SK-N-SH (cell line): Measurements from ENCODE around the gene NOP9. TPM values are rescaled to one million over a fixed set of nuclear protein-coding genes. Genes with fewer than 3 reads are reported as not detected.

Experiments used
- CTCF ChIA-PET: fragments of 300-600, 350-600 bp; formaldehyde crosslinking; extraction: SDS; loops from one replicate; lab custom pipeline; 2021; lab: Yijun Ruan, JAX
- POLR2A ChIA-PET: fragments of 350-600 bp; sonication (Branson Sonifier 250); formaldehyde crosslinking; extraction: SDS; loops from one replicate; lab custom pipeline; 2020; ENCODE audit warnings: antibody characterized with exemption, inconsistent platforms; lab: Yijun Ruan, JAX
- DNase-seq: peaks from one replicate; pipeline ENCODE4 v3.0.0; 2012
- H2AFZ ChIP-seq: fragments of 200-600 bp; sonication (generic); 2 replicates; pipeline ENCODE4 v1.8.1; 2016; ENCODE audit warnings: antibody characterized with exemption, mild to moderate bottlenecking, low read depth
- H3F3A ChIP-seq: fragments of 200-600 bp; sonication (generic); replicated peaks from 2 replicates; pipeline ENCODE3; 2016; ENCODE audit warnings: antibody characterized with exemption, mild to moderate bottlenecking; ENCODE audit not compliant: insufficient read depth
- H3K27ac ChIP-seq, 2 experiments: fragments of 200-500 bp in 1 of 2; fragments of 200-600 bp in 1 of 2; sonication (Bioruptor generic) in 1 of 2; sonication (generic), shearing (Covaris generic) in 1 of 2; 2 replicates each; pipeline versions ENCODE4 v1.5.1 to v1.6.1; 2014 to 2016; ENCODE audit warnings: low read depth in 2 of 2, inconsistent platforms in 1 of 2, low read length in 1 of 2, mild to moderate bottlenecking in 1 of 2, mixed read lengths in 1 of 2
- H3K27me3 ChIP-seq: fragments of 200-600 bp; sonication (generic), shearing (Covaris generic); 2 replicates; pipeline ENCODE4 v1.6.1; 2016; ENCODE audit warnings: mixed run types; ENCODE audit not compliant: insufficient read depth
- H3K36me3 ChIP-seq, 2 experiments: fragments of 200-500 bp in 1 of 2; fragments of 200-600 bp in 1 of 2; sonication (Bioruptor generic) in 1 of 2; sonication (generic) in 1 of 2; replicated peaks in 1 of 2; 2 replicates each; pipeline versions ENCODE3 to v1.5.1; 2014 to 2016; ENCODE audit warnings: low read length in 1 of 2, mild to moderate bottlenecking in 1 of 2; ENCODE audit not compliant: insufficient read depth in 2 of 2, control insufficient read depth in 1 of 2
- H3K4me1 ChIP-seq, 2 experiments: fragments of 200-500 bp in 1 of 2; fragments of 200-600 bp in 1 of 2; sonication (Bioruptor generic) in 1 of 2; sonication (generic), shearing (Covaris generic) in 1 of 2; 2 replicates each; pipeline versions ENCODE4 v1.5.1 to v1.6.1; 2014 to 2016; ENCODE audit warnings: low read depth in 1 of 2, low read length in 1 of 2, mixed run types in 1 of 2; ENCODE audit not compliant: insufficient read depth in 2 of 2, control insufficient read depth in 1 of 2
- H3K4me2 ChIP-seq: fragments of 200-600 bp; sonication (generic), shearing (Covaris generic); 2 replicates; pipeline ENCODE4 v1.6.1; 2017; ENCODE audit warnings: mixed run types
- H3K4me3 ChIP-seq, 2 experiments: fragments of 200-500 bp in 1 of 2; fragments of 200-600 bp in 1 of 2; sonication (Bioruptor generic) in 1 of 2; sonication (generic), shearing (Covaris generic) in 1 of 2; 2 replicates each; pipeline versions ENCODE4 v1.5.1 to v1.8.1; 2014 to 2016; ENCODE audit warnings: low read depth in 2 of 2, inconsistent platforms in 1 of 2, low read length in 1 of 2, mild to moderate bottlenecking in 1 of 2, mixed read lengths in 1 of 2, moderate library complexity in 1 of 2
- H3K79me2 ChIP-seq: fragments of 200-600 bp; sonication (generic); 2 replicates; pipeline ENCODE4 v1.8.1; 2017; ENCODE audit warnings: mild to moderate bottlenecking; ENCODE audit not compliant: insufficient read depth
- H3K9ac ChIP-seq: fragments of 200-600 bp; sonication (generic); 2 replicates; pipeline ENCODE4 v1.6.1; 2017; ENCODE audit warnings: mixed run types
- H3K9me2 ChIP-seq: fragments of 200-600 bp; sonication (generic); 2 replicates; pipeline ENCODE4 v1.6.1; 2017; ENCODE audit warnings: mixed run types
- H3K9me3 ChIP-seq: fragments of 200-600 bp; sonication (generic); 2 replicates; pipeline ENCODE4 v1.6.1; 2017; ENCODE audit warnings: mixed run types, mild to moderate bottlenecking, moderate library complexity
- H4K20me1 ChIP-seq: fragments of 200-600 bp; sonication (generic); 2 replicates; pipeline ENCODE4 v1.6.1; 2017; ENCODE audit warnings: mild to moderate bottlenecking, mixed run types; ENCODE audit not compliant: insufficient read depth
- EP300 ChIP-seq, 2 experiments: IDR thresholded peaks; 2 replicates each; pipeline versions ENCODE4 v1.4.0 to v1.6.1; 2012; ENCODE audit warnings: borderline replicate concordance in 1 of 2, low read depth in 1 of 2, low read length in 1 of 2
- EZH2phosphoT487 ChIP-seq: fragments of 200-600 bp; sonication (generic); IDR thresholded peaks from 2 replicates; pipeline ENCODE4 v1.6.1; 2017; ENCODE audit warnings: low read depth, mixed run types, mild to moderate bottlenecking, antibody characterized with exemption, moderate library complexity, borderline replicate concordance
- GABPA ChIP-seq: IDR thresholded peaks from 2 replicates; pipeline ENCODE4 v1.4.0; 2012; ENCODE audit warnings: low read depth, mild to moderate bottlenecking
- MEF2A ChIP-seq: IDR thresholded peaks from 2 replicates; pipeline ENCODE4 v1.4.0; 2012; ENCODE audit warnings: low read depth, borderline replicate concordance
- SIN3A ChIP-seq: IDR thresholded peaks from 2 replicates; pipeline ENCODE4 v1.6.1; 2012; ENCODE audit warnings: low read depth, mild to moderate bottlenecking, low read length, moderate library complexity, borderline replicate concordance
- SMC3 ChIP-seq: IDR thresholded peaks from 2 replicates; pipeline ENCODE4 v1.6.1; 2012; ENCODE audit warnings: low read depth, low read length, improper control_type of control experiment
- TAF1 ChIP-seq: IDR thresholded peaks from 2 replicates; pipeline ENCODE4 v1.6.1; 2012; ENCODE audit warnings: low read depth, mild to moderate bottlenecking, low read length, moderate library complexity, borderline replicate concordance
- TCF12 ChIP-seq: IDR thresholded peaks from 2 replicates; pipeline ENCODE4 v1.4.0; 2012
- TEAD4 ChIP-seq: IDR thresholded peaks from 2 replicates; pipeline ENCODE4 v1.4.0; 2012; ENCODE audit warnings: mild to moderate bottlenecking, borderline replicate concordance; ENCODE audit not compliant: insufficient read depth
- WGBS: methylation state at CpG from one replicate; pipeline ENCODE4 v1.1.6; 2017; ENCODE audit warnings: low lambda C conversion rate; 5-methylcytosine and 5-hydroxymethylcytosine counted together
- polyA plus RNA-seq, 3 experiments: library from polyadenylated mRNA; depleted of rRNA; stranded (reverse); fragments of >200 nt; gene quantifications; 2 replicates each; pipeline ENCODE4 v1.2.3, GENCODE V29; 2012
- TF ChIP-seq, protein P1 (sequence below): IDR thresholded peaks from 2 replicates; pipeline ENCODE4 v1.4.0; 2012; ENCODE audit warnings: low read depth, borderline replicate concordance
- TF ChIP-seq, protein P2 (sequence below): IDR thresholded peaks from 2 replicates; pipeline ENCODE4 v1.4.0; 2012; ENCODE audit warnings: low read depth, borderline replicate concordance
- TF ChIP-seq, protein P3 (sequence below): fragments of 150-350 bp; IDR thresholded peaks from 2 replicates; pipeline ENCODE4 v1.6.1; 2017; ENCODE audit warnings: antibody characterized with exemption, low read length, low read depth, borderline replicate concordance
- TF ChIP-seq, protein P4 (sequence below): IDR thresholded peaks from 2 replicates; pipeline ENCODE4 v1.6.1; 2012; ENCODE audit warnings: mild to moderate bottlenecking, low read depth, low read length, moderate library complexity

NOP9 gene
- polyA plus RNA-seq, 1 of the 3 experiments (the other 2 are of a cell fraction), result 11.9 TPM

DNA sequence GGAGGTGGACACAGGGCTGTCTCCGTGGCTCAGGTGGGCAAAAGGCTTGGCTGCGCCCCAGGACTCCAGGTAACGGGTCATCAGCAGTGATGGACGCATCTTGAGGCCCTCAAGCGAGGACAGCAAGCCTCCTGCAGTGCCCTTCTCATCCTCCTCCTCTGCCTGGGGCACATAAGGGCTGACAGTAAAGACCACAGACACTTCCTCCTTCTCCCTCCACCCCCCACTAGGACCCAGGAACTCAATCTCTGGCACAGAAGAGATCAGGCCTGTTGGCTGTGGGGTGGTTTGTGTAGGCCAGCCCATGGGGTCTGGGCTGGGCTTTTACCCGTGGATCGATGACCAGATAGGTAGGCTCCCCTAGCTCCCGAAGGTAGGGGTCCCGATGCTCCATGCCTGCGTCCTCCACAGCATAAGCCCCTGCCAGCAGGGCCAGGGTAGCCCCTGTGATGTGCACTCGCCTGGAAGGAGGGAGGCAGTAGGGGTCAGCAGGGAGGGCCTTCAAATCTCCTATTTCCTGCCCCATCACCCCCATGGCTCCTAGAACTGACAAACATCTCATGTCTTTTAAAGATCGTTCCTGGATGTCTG is 29.5 kb downstream of the NOP9 start:
- 89% methylated on average over 4 of the region's 12 CpGs for WGBS
- Histone ChIP-seq H3F3A (no peaks in the 10 kb centered on the region), H3K36me3 (no peaks in the 10 kb centered on the region), H3K4me3 (no peak overlapping the region), H3K27ac (no peak overlapping the region), H3K9me3 (no peaks in the 10 kb centered on the region), H3K9me2 (no peaks in the 10 kb centered on the region), H2AFZ (no peak overlapping the region), H3K27me3 (peaks cover 4% of the 10 kb centered on the region), H3K9ac (no peak overlapping the region), H3K4me1 (peaks cover 0 to 16% of the 10 kb centered on the region in 2 experiments; a peak in 1 of 4 replicates), H3K4me2 (no peak overlapping the region)
- no peak for DNase-seq
- CTCF ChIA-PET, result interaction anchor here (0.7 to 14.6 kb wide), 7 partner anchors 12 to 108 kb away, joined by 3 to 115 read pairs (median 13); partner anchors contain the start of genes CBLN3, CIDEB, KHNYN and LTB4R
- TF ChIP-seq TCF12, result no peak
- TF ChIP-seq, protein P1, sequence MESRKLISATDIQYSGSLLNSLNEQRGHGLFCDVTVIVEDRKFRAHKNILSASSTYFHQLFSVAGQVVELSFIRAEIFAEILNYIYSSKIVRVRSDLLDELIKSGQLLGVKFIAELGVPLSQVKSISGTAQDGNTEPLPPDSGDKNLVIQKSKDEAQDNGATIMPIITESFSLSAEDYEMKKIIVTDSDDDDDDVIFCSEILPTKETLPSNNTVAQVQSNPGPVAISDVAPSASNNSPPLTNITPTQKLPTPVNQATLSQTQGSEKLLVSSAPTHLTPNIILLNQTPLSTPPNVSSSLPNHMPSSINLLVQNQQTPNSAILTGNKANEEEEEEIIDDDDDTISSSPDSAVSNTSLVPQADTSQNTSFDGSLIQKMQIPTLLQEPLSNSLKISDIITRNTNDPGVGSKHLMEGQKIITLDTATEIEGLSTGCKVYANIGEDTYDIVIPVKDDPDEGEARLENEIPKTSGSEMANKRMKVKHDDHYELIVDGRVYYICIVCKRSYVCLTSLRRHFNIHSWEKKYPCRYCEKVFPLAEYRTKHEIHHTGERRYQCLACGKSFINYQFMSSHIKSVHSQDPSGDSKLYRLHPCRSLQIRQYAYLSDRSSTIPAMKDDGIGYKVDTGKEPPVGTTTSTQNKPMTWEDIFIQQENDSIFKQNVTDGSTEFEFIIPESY, result no peak
- no peak for TF ChIP-seq EZH2phosphoT487
- TF ChIP-seq TEAD4, result no peak
- TF ChIP-seq, protein P2, sequence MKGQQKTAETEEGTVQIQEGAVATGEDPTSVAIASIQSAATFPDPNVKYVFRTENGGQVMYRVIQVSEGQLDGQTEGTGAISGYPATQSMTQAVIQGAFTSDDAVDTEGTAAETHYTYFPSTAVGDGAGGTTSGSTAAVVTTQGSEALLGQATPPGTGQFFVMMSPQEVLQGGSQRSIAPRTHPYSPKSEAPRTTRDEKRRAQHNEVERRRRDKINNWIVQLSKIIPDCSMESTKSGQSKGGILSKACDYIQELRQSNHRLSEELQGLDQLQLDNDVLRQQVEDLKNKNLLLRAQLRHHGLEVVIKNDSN, result no peak
- TF ChIP-seq, protein P3, sequence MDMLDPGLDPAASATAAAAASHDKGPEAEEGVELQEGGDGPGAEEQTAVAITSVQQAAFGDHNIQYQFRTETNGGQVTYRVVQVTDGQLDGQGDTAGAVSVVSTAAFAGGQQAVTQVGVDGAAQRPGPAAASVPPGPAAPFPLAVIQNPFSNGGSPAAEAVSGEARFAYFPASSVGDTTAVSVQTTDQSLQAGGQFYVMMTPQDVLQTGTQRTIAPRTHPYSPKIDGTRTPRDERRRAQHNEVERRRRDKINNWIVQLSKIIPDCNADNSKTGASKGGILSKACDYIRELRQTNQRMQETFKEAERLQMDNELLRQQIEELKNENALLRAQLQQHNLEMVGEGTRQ, result no peak
- TF ChIP-seq TAF1, result no peak
- no peak for TF ChIP-seq EP300 (IDR thresholded peaks at IDR 0.05; ENCODE audit: borderline replicate concordance in 1 of 2, low read depth in 1 of 2, low read length in 1 of 2)
- TF ChIP-seq SMC3, result no peak
- TF ChIP-seq, protein P4, sequence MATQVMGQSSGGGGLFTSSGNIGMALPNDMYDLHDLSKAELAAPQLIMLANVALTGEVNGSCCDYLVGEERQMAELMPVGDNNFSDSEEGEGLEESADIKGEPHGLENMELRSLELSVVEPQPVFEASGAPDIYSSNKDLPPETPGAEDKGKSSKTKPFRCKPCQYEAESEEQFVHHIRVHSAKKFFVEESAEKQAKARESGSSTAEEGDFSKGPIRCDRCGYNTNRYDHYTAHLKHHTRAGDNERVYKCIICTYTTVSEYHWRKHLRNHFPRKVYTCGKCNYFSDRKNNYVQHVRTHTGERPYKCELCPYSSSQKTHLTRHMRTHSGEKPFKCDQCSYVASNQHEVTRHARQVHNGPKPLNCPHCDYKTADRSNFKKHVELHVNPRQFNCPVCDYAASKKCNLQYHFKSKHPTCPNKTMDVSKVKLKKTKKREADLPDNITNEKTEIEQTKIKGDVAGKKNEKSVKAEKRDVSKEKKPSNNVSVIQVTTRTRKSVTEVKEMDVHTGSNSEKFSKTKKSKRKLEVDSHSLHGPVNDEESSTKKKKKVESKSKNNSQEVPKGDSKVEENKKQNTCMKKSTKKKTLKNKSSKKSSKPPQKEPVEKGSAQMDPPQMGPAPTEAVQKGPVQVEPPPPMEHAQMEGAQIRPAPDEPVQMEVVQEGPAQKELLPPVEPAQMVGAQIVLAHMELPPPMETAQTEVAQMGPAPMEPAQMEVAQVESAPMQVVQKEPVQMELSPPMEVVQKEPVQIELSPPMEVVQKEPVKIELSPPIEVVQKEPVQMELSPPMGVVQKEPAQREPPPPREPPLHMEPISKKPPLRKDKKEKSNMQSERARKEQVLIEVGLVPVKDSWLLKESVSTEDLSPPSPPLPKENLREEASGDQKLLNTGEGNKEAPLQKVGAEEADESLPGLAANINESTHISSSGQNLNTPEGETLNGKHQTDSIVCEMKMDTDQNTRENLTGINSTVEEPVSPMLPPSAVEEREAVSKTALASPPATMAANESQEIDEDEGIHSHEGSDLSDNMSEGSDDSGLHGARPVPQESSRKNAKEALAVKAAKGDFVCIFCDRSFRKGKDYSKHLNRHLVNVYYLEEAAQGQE, result no peak
- no peak for TF ChIP-seq SIN3A
- TF ChIP-seq GABPA, result no peak
- TF ChIP-seq MEF2A, result no peak
- TF ChIP-seq, all 33 proteins: peak for 0
- no peaks in the 10 kb centered on the region for H4K20me1 ChIP-seq
- no peaks in the 10 kb centered on the region for H3K79me2 ChIP-seq
- POLR2A ChIA-PET, result interaction anchor here (0.7 kb wide), 1 partner anchor 113 kb away, joined by 3 read pairs; no protein-coding TSS in a partner anchor
